ENCODE results near the gene BNIPL. TPM values are rescaled to one million over a fixed set of nuclear protein-coding genes. Genes with fewer than 3 reads are reported as not detected.

The BNIPL gene
- total and polyA plus RNA-seq, 2 of the 4 experiments (the other 2 are of a cell fraction): under 0.01 to 0.38 TPM

DNA sequence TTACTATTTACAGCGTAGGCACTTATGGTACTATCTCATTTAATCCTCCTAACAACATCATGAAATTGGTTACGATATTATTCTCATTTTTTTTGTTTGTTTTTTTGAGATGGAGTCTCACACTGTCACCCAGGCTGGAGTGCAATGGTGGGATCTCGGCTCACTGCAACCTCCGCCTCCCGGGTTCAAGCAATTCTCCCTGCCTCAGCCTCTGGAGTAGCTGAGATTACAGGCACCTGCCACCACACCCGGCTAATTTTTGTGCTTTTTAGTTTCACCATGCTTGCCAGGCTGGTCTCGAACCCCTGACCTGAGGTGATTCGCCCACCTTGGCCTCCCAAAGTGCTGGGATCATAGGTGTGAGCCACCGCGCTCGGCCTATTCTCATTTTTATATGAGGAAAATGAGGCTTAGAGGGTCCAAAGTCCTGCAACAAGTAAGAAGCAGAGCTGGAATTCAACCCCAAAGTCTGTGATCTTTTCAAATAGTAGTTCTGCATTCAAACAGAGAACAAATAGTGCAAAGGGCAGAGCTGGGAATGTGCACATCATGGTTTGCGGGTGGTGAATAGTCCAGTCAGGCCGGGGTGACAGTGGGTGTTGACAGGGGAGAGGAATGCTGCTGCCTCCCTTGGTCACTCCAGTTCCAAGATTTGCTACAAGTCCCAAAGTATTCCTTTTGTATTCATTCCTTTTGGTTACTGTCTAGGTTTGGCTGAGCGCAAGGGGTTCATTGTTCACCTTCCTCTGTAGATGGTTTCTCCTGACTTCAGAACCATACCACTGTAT lies 23.5 kb upstream of the BNIPL start:
- H4K8ac ChIP-seq (ENCODE audit: low read depth in 2 of 2, low read length in 2 of 2): no peak overlapping the region
- WGBS, 2 experiments (ENCODE audit: extremely low coverage in 2 of 2, insufficient read length in 1 of 2): 100% methylated on average over 6 of the region's 14 CpGs; no CpG with 5 or more reads in 1 of the 2 experiments
- H3K56ac ChIP-seq (ENCODE audit: extremely low read depth, insufficient read depth, low read length): no peak overlapping the region
- H2BK15ac ChIP-seq (ENCODE audit: low read depth, low read length): no peak overlapping the region
- CTCF ChIA-PET: no interaction called here
- no peak overlapping the region for H4K91ac ChIP-seq (ENCODE audit: insufficient read depth, low read depth, low read length)
- no TSS peak for BruUV-seq (replicated peaks)
- no peak overlapping the region for H3K18ac ChIP-seq (ENCODE audit: low read depth, low read length)
- H3K4me1 ChIP-seq (ENCODE audit: control insufficient read depth, insufficient read depth, low read length): 0 out of 2 replicates have a peak, but pooled peaks cover 1% of the 10 kb centered on the region
- no peak overlapping the region for H3K4me2 ChIP-seq (ENCODE audit: low read depth, low read length)
- H3K9ac ChIP-seq (ENCODE audit: low read depth, low read length): no peak overlapping the region
- H2AK5ac ChIP-seq (ENCODE audit: low read depth, low read length): no peak overlapping the region
- H3K27me3 ChIP-seq (ENCODE audit: control insufficient read depth, insufficient read depth, low read length): no peaks in the 10 kb centered on the region
- H4K20me1 ChIP-seq (ENCODE audit: insufficient read depth, low read length): no peaks in the 10 kb centered on the region
- POLR2A ChIA-PET (ENCODE audit: unreplicated experiment): no interaction called here
- no peak overlapping the region for H2AK9ac ChIP-seq (replicated peaks; ENCODE audit: low read depth, low read length, poor library complexity)
- no peak overlapping the region for H2BK5ac ChIP-seq (ENCODE audit: low read depth, low read length, poor library complexity, severe bottlenecking)
- H2BK20ac ChIP-seq (ENCODE audit: low read depth, low read length): no peak overlapping the region
- H3K4ac ChIP-seq (ENCODE audit: low read depth, low read length): no peak overlapping the region
- peaks cover 9 to 35% of the 10 kb centered on the region in 2 experiments for H3K79me1 ChIP-seq (ENCODE audit: low read depth in 1 of 2, low read length in 2 of 2)
- in situ Hi-C loops (cut with MboI; ENCODE audit: low sequenced_read_pairs) (no loop called here), dilution Hi-C loops (cut with HindIII; ENCODE audit: low sequenced_read_pairs, unreplicated experiment) (no loop called here), intact Hi-C loops (cut with micrococcal nuclease) (no loop called here)
- H3K27ac ChIP-seq (ENCODE audit: insufficient read depth, low read length): no peak overlapping the region
- no peak overlapping the region for H2BK120ac ChIP-seq (ENCODE audit: low read depth, low read length)
- no peak for TF ChIP-seq RAD21 (IDR thresholded peaks at IDR 0.05; ENCODE audit: low read length)
- TF ChIP-seq, protein P1, sequence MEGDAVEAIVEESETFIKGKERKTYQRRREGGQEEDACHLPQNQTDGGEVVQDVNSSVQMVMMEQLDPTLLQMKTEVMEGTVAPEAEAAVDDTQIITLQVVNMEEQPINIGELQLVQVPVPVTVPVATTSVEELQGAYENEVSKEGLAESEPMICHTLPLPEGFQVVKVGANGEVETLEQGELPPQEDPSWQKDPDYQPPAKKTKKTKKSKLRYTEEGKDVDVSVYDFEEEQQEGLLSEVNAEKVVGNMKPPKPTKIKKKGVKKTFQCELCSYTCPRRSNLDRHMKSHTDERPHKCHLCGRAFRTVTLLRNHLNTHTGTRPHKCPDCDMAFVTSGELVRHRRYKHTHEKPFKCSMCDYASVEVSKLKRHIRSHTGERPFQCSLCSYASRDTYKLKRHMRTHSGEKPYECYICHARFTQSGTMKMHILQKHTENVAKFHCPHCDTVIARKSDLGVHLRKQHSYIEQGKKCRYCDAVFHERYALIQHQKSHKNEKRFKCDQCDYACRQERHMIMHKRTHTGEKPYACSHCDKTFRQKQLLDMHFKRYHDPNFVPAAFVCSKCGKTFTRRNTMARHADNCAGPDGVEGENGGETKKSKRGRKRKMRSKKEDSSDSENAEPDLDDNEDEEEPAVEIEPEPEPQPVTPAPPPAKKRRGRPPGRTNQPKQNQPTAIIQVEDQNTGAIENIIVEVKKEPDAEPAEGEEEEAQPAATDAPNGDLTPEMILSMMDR (conservative IDR thresholded peaks at IDR 0.05; ENCODE audit: low read depth, low read length): no peak
- no peak overlapping the region for H3K4me3 ChIP-seq (ENCODE audit: insufficient read depth, low read depth, low read length)
- H4K5ac ChIP-seq (ENCODE audit: low read depth, low read length): no peak overlapping the region
- peaks cover 3% of the 10 kb centered on the region for H3K9me1 ChIP-seq (ENCODE audit: insufficient read depth, low read length)
- H3K9me3 ChIP-seq (ENCODE audit: control insufficient read depth, insufficient read depth, low read length): no peaks in the 10 kb centered on the region
- DNase-seq (no peak), ATAC-seq (ENCODE audit: low read depth) (no peak; the same call in 1 of the 2 replicates)
- no peak overlapping the region for H3K23ac ChIP-seq (ENCODE audit: low read depth, low read length)
- H3K36me3 ChIP-seq (ENCODE audit: control insufficient read depth, insufficient read depth, low read length): no peaks in the 10 kb centered on the region
- H2AFZ ChIP-seq (replicated peaks; ENCODE audit: low read length, poor library complexity): no peak overlapping the region
- no peak overlapping the region for H3K14ac ChIP-seq (replicated peaks; ENCODE audit: low read depth, low read length)
